GM19240 (cell line): ENCODE measurements around the gene EIPR1.
"Not testable (repeated sequence)": the region's sequence is repeated elsewhere in the genome, so short reads cannot be mapped to it uniquely, and the experiment has no call there.

Source experiments
- DNase-seq: peaks from one replicate; pipeline ENCODE4 v3.0.0; 2011; ENCODE audit warnings: low spot score; ENCODE audit not compliant: insufficient read length

Gene EIPR1

DNA sequence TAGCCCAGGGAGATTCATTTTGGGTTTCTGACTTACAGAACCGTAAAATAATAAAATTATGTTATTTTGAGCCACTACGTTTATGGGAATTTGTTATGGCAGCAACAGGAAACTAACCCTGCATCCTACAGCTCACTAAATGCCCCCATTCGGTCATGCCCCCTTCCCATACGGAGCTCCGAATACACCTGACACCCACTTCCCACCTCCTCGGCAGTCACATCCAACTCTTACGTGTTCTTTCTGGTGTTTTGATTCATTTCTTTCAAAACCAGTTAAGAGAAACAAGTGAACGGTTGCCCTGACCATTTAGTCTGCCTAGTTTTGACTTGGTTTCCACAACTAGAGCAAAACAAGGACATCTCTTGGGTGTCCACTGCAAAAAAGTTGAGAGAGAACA lies 19.7 kb downstream of the EIPR1 start:
- DNase-seq = no peak

DNA sequence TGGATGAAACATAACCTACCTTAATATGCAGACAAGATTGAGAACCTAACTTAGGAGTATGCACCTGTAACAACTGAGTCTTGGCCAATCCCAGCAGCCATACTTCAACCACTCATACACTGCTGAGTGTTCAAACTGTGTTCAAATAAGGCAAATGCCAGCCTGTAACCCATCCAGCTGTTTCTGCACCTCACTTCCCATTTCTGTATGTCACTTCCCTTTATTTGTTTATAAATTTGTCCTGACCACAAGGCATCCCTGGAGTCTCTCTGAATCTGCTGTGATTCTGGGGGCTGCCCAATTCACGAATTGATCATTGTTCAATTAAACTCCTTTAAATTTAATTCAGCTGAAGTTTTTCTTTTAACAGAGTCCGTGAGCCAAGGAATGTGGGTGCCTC lies 20.2 kb downstream of the EIPR1 start:
- not testable (repeated sequence) for DNase-seq

DNA sequence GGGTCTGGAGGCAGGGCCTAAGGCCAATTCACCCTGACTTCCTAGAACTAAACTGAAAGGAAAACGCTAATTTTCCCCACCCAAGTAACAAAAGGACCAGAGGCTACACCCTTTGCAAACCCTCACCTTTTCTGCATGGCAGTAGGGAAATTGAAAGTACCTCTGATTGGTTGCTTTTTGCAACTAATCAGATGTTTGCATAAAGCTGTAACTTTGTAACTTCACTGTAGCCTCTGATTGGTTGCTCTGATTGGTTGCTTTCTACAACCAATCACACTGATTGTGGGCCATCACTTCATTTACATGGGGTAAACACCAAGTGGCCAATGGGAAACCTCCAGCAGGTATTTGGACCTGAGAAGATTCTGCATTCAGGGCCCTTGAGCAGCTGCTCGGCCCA lies 20.8 kb downstream of the EIPR1 start:
- no peak for DNase-seq

DNA sequence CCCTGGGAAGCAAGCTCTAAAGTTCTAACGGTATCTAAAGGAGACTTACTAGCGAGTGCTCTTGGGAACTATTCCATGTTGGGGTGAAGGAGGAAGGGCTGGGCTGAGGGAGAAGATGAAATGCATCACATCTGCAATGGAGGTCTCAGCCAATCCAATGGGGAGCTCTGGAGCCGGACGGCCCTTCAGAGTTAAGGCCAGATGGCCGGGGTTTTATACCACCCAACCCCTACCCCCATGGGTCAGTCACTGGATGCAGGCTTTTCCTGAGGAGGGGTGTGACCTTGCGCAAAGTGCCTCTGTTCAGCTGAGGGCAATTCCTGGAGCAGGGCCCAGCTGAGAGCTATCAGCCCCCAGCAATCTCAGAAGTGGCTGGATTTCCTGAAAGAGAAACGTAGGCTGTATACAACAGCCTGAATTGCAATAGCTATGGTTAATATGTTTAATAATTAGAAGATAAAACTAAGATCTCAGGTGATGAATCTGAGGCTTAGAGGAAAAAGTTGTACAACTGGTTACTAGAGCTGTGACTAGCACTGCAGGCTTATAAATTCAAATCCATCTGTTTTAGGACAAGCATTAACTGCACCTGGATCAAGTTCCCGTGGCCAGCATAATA lies 21.6 kb downstream of the EIPR1 start:
- no peak for DNase-seq

GRCh38 chr2:3354986-3355385 lies 22.6 kb downstream of the EIPR1 start:
- DNase-seq = no peak

DNA sequence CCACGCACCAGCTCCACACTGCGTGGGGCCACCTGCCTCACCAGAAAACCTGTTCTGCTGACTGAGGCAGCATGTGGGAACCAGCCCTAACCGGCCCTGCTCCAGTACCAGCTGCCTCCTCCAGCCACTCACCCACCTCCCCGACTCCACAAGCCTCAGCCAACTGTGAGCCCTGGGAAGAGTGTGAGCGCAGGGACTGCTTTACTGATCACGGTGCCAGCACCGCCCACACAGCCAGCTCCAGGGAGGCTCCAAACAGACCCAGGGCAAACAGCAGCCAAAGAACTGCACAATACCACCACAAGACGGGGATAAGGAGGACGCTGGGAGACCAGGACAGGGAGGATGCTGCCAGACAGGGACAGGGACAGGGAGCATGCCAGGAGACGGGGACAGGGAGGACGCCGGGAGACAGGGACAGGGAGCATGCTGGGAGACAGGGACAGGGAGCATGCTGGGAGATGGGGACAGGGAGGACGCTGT lies 28.4 kb downstream of the EIPR1 start:
- DNase-seq = no peak

- DNase-seq = no peak
Measured at GRCh38 chr2:3348767-3349166, 28.9 kb downstream of the EIPR1 start.

GRCh38 chr2:3345621-3346020 lies 32.0 kb downstream of the EIPR1 start:
- no peak for DNase-seq

- DNase-seq = no peak
Measured at GRCh38 chr2:3344897-3345296, 32.7 kb downstream of the EIPR1 start.

GRCh38 chr2:3343012-3343411 lies 34.6 kb downstream of the EIPR1 start:
- DNase-seq = no peak

DNA sequence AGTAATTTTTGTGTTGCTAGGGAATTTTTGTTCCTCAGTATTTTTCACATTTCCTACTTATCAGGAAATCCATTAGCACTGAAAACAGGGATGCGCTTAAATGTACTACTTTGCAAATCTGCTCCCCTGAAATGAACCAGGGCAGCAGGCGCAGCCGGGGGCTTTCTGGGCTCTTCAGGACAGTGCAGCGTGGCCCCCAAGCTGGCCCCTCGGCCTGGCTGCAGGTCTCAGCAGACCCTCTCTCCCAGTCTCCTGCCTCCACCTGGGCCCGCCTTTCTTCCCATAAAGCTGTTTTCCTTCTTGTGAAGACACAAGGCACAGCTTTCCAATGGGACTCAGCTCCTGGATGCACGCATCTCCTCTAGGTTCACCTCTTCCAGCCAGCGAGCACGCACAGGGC lies 35.3 kb downstream of the EIPR1 start:
- no peak for DNase-seq

DNA sequence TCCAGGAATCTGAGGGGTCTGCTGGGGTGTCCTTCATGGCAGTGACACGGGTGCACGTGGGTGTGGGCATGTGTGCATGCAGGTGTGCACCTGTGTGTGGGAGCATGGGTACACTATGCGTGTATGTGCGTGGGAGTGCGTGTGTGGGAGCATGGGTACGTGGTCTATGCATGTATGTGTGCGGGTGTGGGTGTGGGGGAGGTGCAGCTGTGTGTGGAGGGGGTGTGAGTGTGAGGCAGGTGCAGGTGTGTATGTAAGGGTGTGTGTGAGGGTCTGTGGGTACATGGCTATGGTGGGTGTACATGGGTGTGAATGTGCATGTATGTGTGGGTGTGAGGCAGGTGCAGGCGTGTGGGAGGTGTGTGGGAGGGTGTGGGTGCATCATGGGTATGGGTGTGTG lies 36.3 kb downstream of the EIPR1 start:
- no peak for DNase-seq

DNA sequence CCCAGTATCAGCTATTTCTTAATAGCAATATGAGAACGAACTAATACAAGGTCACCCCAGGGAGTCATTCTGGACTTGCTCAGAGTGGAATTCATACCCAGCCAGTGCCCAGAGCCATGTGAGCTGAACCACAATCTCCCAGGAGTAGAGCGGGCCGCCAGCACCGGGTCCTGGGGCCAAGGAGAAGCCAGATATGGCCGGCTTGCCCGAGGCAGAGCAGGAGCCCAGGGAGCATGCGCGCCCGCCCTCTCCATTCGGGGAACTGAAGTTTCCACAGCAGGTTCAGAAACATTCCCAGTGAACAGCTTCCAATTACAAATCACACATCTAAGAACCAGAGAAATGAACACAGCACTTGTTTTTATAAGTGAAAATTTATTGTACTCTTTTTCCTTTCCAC lies 37.5 kb downstream of the EIPR1 start:
- DNase-seq = no peak

DNA sequence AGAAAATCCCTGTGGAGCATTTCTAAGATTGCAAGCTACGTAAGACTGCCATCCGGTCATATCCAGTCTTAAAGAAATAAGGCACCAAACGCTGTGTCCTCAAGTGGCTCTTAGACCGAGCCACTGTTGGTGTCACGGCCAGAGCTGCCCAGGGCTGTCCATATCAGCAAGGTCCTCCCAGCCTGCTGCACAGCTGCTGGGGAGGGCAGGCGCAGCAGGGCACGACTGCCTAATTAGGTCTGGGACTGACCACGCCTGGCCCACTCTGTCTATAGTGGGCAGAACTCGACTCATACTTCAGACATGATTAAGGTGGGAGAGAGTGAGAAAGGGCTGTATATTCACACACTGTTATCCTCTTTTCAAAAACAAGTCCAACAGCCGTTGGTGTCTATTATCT lies 39.3 kb downstream of the EIPR1 start:
- no peak for DNase-seq

DNA sequence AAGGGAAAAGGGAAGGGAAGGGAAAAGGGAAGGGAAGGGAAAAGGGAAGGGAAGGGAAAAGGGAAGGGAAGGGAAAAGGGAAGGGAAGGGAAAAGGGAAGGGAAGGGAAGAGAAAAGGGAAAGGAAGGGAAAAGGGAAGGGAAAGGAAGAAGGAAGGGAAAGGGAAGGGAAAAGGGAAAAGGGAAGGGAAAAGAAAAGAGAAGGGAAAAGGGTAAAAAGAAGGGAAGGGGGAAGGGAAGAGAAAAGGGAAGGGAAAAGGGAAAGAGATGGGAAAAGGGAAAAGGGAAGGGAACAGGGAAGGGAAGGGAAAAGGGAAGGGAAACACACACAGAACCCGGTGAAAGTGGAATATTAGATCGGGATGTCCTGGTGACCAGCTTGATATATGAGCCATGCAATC lies 40.8 kb downstream of the EIPR1 start:
- DNase-seq = no peak

DNA sequence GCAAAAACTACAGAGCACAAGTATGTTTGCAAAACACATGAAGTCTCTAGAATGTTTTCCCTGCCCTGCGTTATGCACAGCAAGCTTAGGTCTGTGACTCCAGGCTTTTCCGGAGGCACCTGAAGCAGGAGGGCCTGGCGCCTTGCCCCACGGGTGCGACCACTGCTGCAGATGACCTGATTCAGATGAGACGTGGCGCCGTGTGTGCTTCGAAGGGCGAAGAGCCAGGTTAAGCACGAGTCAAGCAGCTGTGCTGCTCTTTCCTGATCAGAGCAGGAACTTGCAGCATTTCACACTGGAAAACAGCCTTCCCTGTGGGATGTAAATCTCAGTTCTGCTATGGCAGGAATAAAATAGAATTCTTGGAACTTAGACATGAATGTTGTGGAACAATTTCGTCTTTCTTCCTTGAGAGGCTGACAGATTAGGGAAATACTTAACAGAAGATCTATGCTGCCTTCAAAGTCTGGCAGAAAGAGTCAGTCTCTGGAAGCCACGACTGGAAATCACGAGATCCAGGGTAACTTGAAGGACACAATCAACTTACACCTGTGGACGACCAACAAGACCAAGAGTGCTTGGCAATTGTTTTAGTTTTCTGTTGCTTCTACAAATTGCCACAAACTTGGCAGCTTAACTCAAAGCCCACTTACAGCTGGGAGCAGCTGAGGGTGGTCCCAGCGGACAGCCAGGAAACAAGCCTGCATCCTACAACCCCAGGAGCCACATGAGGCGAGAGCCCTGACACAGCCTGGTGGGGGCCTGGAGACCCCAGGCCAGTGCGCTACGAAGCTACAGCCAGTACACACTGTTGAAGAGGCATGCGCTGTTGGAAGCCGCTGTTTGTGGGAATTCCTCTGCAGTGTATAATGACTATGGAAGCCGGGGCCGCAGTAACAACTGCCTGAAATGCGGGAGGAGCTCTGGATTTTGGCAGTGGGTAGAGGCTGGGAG lies 42.9 kb downstream of the EIPR1 start:
- no peak for DNase-seq

DNA sequence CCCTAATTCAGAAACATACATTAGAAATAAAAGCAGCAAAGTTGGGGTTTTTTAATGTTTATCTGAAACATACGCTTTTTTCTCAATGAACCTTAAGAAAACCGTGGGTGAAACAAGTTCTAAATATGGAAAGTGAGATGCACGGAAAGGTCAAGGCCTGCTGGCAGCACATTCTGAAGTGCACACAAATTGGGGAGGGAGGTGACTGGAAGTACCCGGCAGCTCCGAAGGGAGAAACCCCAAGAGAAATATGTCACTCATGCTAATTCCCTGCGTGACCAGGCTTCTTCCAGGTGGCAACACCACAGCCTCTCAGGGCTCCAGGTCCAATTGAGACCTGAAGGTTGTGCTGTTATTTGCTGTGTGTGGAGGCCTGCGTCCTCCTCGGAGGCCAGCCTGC lies 45.5 kb downstream of the EIPR1 start:
- no peak for DNase-seq

GRCh38 chr2:3329491-3329890 lies 48.1 kb downstream of the EIPR1 start:
- no peak for DNase-seq

DNA sequence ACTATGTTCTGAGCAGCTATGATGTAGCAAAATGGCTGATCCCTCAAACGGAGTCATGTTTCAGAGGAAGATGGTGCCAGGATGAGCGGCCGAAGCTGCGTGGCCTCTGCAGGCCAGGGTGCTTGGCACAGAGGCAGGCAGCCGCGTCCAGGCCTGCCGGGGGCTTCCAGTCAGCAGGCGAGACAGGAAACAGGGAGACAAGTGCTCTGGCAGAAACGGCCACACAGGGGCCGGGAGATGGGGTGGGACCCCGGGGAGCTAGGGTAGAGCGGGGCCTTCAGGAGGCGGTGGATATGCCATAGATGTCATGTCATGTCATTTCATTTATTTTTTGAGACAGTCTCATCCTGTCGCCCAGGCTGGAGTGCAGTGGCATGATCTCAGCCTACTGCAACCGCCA lies 50.7 kb downstream of the EIPR1 start:
- no peak for DNase-seq

GRCh38 chr2:3326182-3326537 lies 51.5 kb downstream of the EIPR1 start:
- no peak for DNase-seq

DNA sequence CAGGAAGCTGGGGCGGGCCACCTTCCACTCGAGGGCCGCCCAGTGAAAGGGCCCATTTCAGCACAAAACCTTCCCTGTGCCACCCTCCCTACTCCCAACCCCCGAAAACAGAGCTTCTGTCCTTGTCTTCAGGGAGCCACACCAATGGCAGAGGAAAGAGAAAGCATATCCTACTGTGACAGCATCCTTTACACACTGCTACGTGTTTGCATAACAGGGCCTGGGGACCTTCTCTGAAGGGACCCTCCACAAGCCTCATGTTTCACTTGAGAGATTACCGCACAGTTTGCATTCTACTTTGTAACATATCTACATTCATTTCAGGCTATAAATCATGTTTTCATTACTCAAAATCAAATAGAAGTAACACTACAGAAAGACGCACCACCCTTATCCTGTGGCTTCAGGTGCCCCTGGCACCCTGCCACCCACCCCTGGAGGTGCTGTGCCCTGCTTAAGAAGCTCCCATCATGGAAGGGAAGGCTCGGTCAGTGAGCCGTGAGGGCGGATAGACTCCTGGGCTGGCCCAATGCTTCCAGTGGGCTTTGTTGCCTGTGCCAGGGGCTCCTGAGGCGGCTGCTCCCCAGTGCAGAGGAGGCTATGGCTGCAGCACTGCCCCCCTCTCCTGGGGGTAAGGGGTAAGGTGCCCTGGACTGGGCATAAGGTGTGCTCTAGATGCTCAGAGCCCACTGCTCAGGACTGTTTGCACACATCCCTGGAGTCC lies 52.0 kb downstream of the EIPR1 start:
- no peak for DNase-seq
